Limb (tissue), 2 donors: ENCODE data around the gene ZXDC.

ENCODE experiments used
- DNase-seq, 2 donors: peaks; one replicate each; pipeline ENCODE4 v3.0.0-alpha.2; 2016; ENCODE audit errors: extremely low spot score in 2 of 2

ZXDC gene

DNA sequence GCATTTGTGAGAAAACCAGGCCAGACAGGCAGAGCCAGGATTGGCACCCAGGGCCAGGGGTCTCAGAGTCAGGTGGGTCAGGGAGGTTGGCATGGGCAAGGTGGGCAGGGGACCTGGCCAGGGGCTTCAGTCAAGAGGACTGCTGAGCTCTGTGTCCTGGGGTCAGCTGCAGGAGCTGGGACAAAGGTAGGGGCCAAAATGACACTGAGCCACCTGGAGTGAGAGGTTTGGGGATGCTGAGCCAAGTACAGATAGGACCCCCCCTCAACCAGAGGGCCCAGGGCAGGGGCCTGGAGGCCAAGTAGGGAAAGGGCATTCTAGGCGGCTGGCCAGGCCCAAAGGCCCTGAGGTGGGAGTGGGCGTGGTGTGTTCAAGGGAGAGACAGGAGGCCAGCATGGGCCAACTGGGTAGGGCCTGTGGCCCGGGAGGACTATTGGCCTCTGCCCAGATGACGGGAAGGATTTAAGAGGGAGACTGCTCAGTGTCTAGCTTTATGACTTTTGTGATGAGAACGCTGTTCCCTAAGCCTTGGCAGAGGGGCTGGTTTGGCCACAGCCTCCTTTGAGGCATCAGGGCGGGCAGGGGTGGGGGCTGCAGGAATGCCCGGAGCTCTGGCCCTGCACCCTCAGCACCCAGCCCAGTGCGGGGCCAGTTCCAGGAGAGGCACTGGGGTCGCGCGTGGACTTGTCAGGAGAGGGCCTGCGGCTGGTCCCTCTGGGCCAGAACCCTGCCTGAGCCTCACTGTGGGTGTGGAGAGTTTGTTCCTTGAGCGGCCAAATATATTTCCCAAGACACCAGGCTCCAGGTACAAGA is 77.9 kb downstream of the ZXDC start:
- DNase-seq: no peak

DNA sequence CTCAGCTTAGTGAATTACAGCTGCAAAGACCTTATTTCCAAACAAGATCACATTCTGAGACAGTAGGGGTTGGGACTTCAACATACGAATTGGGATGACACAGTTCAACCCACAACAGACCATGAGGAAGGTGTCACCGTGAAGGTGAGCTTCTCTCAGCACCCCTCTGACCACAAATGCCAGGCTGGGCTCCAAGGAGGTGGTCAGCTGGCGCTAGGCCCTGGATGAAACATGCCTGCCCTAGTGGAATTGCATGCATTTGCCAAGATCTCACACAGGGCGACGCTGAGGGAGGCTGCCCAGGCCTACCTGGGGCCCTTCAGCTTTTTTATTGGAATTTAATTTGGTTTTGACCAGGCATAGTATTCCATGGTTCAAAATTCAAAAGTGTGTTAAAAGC is 79.2 kb downstream of the ZXDC start:
- DNase-seq: no peak

DNA sequence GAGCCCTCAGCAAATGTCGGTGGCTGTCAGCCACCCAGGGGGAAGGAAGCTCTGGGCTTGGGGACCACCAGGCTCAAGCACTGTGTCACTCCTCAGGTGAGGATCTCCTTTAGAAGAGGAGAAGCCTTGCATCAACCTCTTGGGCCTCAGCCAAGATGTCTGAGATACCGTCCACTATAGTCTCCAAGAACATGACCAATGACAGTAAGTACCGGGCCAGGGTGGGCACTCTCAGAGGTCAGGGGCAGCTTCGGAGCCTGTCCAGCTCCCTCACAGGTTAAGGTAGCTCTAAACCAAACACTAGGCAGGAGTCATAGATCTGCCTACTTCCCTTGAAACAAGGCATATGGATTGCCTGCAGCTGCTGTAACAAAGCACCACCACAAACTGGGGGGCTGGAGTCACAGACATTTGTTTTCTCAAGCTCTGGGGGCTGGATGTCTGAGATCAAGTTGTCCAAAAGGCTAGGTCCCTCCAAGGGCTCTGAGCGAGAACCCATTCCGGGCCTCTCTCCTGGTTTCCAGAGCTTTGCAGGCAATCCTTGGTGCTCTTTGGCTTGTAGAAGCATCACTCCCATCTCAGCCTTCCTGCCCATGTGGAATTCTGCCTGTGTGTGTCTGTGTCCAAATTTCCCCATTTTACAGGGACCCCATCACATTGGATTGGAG is 79.7 kb downstream of the ZXDC start:
- DNase-seq: no peak

DNA sequence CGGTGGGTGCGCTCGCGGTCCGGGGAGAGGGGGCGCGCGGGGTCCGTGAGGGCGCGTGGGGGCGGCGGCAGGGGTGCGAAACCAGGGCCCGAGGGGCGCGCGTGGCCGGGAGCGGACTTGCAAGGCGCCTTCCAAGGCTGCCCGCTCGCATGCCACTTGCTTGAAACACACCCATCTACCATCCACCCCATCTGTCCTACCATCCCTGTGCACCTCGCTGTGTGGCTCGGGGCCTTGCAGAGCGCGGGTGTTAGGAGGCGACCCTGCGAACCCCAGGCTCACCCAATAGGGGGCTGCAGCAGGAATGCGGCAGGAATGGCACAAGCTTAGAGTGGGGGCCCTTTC is 80.7 kb downstream of the ZXDC start:
- DNase-seq: no peak

DNA sequence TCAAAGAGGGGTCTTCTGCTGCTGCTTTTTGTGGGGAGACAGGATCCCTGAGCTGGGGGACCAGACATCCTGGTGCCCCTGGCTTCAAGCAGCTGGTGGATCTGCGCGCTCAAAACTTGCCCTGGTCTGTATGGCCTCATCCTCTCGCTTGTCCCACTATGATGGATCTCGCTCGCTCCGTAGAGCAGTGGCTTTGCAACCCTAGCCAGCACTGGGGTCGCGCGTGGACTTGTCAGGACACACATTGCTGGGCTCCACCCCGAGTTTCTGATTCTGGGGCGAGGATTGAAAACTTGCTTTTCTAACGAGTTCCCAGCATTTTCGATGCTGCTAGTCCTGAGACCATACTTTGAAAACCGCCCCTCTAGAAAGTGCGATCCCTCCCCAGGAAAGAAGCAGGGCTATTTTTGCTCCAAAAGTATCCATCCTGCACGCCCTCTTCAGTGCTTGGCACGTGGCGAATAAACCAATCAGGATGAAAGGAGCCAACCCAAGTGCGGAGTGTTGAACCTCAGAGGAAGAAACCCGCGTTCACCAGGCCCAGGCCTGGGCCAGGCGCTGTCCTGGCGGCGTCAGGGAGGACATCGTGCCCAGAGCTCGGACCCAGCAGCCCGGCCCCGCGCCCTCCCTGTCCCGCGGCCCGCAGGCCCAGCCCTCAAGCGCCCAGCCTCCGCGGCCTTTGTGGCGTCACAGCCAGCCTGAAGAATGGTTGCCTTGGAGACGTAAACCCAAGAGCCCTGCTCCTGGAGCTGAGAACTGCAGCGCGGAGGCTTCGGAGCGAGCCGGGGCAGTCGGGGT is 81.3 kb downstream of the ZXDC start, which contains the start of gene CFAP100:
Gene CFAP100 (plus strand): TSS at position 731 of the 798 bp plus-strand sequence. CDS start 1,092 bp downstream, outside the sequence.
- DNase-seq: peak; percentile 11 to 75

DNA sequence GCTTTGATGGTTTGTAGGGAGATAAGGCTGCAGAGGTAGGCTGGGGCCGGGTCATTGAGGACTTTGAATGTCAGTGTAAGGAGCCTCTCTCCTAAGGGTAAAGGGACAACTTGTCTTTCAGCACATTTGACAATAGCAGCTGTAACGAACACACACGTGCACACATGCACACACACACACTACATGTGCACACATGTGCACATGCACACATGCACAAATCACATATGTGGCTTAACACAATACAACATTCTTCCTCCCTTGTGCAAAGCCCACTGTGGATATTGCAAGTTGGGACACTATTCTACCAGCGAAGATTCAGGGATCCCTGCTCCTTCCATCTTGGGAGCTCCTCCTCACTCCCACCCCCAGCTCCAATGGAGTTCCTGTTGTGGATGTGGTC is 82.1 kb downstream of the ZXDC start:
- no peak for DNase-seq

DNA sequence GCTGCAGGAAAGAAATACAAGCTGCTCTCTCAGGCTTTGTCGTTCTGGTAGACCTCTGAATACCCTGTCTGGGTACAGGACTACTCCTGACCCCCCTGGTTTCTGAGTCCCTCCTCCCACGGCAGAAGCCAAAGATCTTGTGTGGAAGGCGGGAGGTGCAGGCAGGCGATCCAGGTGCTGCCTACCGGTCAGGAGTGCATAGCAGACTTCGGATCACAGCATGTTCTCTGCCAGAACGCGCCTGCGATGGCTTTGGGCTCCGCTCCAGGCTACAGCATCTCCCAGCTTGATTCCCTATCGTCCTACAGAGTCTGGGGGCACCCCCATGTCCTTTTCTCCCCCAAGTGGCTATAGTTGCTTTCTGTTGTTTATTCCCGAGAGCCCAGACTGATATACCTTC is 83.4 kb downstream of the ZXDC start:
- DNase-seq: no peak

DNA sequence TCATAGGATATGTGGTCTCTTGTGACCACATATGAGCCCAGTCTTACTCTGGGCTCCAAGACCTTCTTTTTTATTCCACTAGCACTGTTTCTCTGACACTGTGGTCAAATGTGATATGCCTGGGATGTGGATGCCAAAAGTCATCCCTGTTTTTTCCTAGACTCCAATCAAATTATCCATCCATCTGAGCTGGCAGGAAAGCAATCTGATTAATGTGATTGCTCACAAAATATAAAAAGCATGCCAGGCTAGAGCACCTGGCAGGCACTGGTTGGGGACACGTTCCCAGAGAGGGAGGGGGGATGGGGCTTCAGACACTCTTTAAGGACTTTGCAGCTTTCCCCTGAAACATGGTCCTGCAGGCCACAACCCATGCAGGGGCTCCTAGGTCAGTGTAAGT is 84.1 kb downstream of the ZXDC start:
- no peak for DNase-seq

DNA sequence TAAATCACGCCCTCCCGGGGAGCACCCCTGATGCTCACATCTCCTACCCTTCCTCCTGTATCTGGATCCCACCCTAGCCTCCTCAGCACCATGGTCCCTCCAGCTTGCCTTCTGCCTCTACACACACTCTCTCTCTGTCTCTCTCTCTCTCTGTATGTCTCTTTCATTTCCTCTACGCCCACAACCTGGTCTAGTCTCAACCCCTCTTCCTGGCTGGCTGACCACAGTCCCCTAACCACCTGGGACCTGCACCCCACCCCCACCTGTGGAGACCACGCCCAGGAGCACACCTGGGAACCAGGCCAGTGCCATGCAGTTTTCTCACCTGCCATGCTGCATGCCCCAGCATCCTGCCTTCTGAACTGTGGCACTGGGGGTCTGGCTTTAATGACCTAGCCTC is 84.9 kb downstream of the ZXDC start:
- DNase-seq: no peak

DNA sequence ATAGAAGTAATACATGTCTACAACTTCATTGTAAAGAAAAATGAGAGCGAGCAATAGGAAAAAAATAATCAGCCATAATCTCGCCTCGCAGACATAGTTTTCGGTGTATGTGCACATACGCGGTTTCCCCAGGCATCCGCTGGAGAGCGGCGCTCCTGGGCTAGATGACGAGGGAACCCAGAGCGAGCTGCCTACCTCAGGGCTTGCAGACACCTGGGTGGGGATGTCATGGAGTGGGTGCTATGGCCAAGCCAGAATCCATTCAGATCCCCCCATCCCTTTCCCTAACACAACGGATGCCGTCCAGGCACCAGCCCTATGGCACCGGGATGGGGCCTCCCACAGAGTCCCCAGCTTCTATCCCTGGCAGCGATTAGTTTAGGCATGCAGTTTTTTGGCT is 85.5 kb downstream of the ZXDC start:
- DNase-seq: no peak

DNA sequence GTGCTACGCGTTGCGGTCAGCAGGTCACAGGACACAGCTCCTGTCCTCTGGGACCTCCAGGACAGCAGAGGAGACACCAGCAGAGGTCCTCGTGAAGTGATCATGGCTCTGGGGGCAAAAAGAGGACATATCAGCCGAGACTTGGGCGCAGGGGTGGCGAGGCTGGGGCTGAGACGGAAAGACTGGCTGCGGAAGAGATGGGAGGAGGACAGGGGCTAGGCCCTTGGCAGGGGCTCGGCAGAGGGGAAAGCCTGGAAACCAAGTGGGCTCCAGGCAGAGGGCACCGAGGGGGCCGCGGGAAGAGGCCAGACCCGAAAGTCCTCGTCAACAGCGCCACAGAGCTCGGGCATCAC is 85.9 kb downstream of the ZXDC start:
- DNase-seq: no peak

DNA sequence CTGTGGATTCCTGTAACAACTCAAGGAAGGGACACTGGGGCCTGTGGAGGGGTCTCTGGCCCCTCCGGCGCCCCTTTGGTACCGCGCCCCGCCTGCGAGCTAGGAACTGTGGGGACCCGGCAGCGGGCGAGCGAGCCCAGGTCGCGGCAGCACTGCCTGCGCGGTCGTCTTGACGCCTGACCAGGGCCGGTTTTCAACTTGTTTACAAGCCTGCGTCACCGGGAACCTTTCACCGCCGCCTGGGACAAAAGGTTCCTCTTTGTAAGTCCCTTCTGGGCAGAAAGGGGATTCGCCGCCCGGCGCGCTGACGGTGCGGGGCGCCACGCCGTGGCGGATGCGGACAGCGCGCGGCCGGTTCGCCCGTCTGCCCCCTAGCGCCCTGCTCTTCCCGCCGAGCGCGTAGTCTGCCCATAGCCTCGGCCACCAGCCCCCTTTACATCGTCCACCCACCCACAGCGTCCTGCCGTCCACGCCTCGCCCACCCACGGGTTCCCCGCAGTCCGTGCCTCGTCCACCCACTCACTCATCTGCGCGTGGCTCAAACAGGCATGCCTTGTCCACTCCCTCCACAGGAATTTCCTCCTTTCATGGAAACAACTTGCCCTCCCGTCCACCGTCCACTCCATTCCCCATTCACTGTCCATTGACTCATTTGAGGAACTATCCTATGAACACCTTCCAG is 86.4 kb downstream of the ZXDC start:
- DNase-seq: peak; percentile 68 to 88
